GM19023 (cell line): ENCODE results near the gene CCPG1.

ENCODE experiments used
- ATAC-seq: cut with Tn5 transposase; IDR thresholded peaks from one replicate; pipeline ENCODE4 v1.9.1; 2021; ENCODE audit warnings: mild to moderate bottlenecking, moderate library complexity; ENCODE audit not compliant: unreplicated experiment

The CCPG1 gene

GRCh38 chr15:55383687-55384086 is 24.5 kb downstream of the CCPG1 start:
- ATAC-seq: no peak

GRCh38 chr15:55381595-55381994 is 26.6 kb downstream of the CCPG1 start:
- ATAC-seq: no peak

GRCh38 chr15:55379095-55379494 is 29.1 kb downstream of the CCPG1 start:
- ATAC-seq: no peak

- no peak for ATAC-seq
These were observed 35.3 kb downstream of the CCPG1 start for GRCh38 chr15:55372701-55373440.

GRCh38 chr15:55366981-55367380 is 41.2 kb downstream of the CCPG1 start:
- no peak for ATAC-seq

- ATAC-seq: no peak
These were observed 45.5 kb downstream of the CCPG1 start for GRCh38 chr15:55362641-55363040.

GRCh38 chr15:55361048-55361447 is 47.1 kb downstream of the CCPG1 start:
- ATAC-seq: no peak

GRCh38 chr15:55360256-55360655 is 47.9 kb downstream of the CCPG1 start:
- ATAC-seq: no peak

- ATAC-seq: no peak
These were observed 49.7 kb downstream of the CCPG1 start for GRCh38 chr15:55358471-55358870.

GRCh38 chr15:55357774-55358173 is 50.4 kb downstream of the CCPG1 start:
- ATAC-seq: no peak

GRCh38 chr15:55356985-55357585 is 51.1 kb downstream of the CCPG1 start:
- ATAC-seq: no peak

GRCh38 chr15:55353025-55353424 is 55.1 kb downstream of the CCPG1 start:
- ATAC-seq: no peak

- ATAC-seq: no peak
These were observed 58.9 kb downstream of the CCPG1 start for GRCh38 chr15:55349282-55349681.

GRCh38 chr15:55348281-55348778 is 59.8 kb downstream of the CCPG1 start:
- ATAC-seq: no peak

GRCh38 chr15:55344206-55344605 is 64.0 kb downstream of the CCPG1 start:
- no peak for ATAC-seq

- ATAC-seq: no peak
These were observed 65.0 kb downstream of the CCPG1 start for GRCh38 chr15:55343168-55343567.

GRCh38 chr15:55337160-55337559 is 71.0 kb downstream of the CCPG1 start:
- ATAC-seq: no peak

- no peak for ATAC-seq
These were observed 73.2 kb downstream of the CCPG1 start for GRCh38 chr15:55334997-55335396.

GRCh38 chr15:55334371-55334770 is 73.8 kb downstream of the CCPG1 start:
- ATAC-seq: no peak

- no peak for ATAC-seq
These were observed 80.8 kb downstream of the CCPG1 start for GRCh38 chr15:55327387-55327786.

- ATAC-seq: no peak
These were observed 85.7 kb downstream of the CCPG1 start for GRCh38 chr15:55322467-55322866.

- ATAC-seq: no peak
These were observed 87.2 kb downstream of the CCPG1 start for GRCh38 chr15:55320963-55321362.

GRCh38 chr15:55320238-55320550 is 88.0 kb downstream of the CCPG1 start:
- no peak for ATAC-seq
